Hematopoietic multipotent progenitor cell treated with erythropoietin and hydrocortisone succinate and interleukin-3 and kit ligand, for 8 days (in vitro differentiated cells): Measurements from ENCODE around the gene UCKL1.
A peak's percentile ranks its signal among the peaks of the same experiment; 100 is the strongest.

Experiments
- DNase-seq: peaks from one replicate; pipeline ENCODE4 v3.0.0-alpha.2; 2015

The UCKL1 gene

GRCh38 chr20:63958964-63959698 lies 2.9 kb upstream of the UCKL1 start:
- DNase-seq: no peak

DNA sequence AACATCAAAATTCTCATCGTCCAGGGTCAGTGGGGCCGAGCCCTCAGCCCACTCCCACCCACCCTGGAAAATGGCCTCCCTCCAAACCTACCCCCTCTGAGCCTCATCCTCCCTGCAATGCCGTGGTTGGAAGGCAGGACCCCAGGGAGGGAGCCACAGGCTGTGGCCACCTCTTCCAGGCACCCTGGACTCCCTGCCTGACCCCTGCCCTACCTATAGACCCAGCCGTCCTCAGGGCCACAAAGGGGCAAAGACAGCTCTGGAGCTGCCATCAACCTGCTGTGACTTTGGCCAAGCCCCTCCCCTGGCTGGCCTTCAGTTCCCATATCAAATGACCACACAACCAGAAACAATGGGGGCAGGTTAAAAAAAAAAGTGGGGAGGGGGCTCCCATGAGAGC lies 2.3 kb upstream of the UCKL1 start:
- DNase-seq: no peak

GRCh38 chr20:63957690-63958441 lies 1.6 kb upstream of the UCKL1 start:
- peak; percentile 22 for DNase-seq

DNA sequence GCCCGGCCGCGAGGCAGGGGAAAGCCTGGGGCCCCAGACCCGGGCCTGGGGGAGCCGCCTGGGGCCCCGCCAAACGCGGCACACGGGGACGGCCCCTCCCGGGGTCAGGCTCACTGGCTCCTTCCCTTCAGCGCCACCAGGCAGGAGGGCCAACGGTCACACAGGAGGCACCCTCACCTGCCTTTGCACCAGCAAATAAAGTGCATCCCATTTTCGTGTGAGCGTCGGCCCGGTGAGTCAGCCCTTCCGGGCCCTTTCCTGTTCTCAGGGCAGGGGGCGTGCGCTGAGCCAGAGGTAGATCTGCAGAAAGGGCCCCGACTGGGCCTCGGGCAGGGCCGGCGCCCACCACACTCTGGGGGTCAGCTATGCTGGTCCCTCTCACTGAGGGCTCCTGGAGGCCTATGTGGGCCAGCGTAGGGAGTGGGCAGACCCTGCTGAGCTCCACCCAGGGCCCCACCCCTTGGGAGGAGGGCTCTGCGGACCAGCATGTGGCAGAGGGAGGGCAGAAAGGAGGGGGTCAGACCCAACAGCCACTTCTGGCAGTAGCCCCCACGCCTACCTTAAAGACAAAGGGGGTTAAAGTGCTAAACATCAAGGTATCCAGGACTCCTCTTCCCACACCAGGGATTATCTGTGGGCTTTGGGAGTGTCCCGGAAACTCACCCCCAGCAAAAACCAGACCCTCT lies 931 bp upstream of the UCKL1 start:
- peak; percentile 76 for DNase-seq

DNA sequence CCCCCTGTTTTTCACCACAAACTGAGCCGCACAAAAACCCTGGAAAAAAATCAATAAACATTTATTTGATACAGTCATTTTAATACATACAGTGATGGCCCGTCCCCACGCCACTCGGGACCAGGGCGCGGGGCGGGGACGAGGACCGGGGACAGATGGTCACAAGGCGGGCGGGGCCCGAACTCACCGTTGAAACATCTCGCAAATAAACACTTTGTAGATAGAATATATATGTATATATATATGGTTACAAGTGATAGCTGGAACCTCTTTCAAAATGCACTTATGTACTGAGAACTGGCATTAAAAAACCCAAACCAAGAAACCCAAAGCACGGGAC lies 418 bp upstream of the UCKL1 start:
- DNase-seq: no peak

GRCh38 chr20:63955281-63955826 lies 862 bp downstream of the UCKL1 start:
- DNase-seq: peak; percentile 25

GRCh38 chr20:63953764-63954429 lies 2.3 kb downstream of the UCKL1 start:
- no peak for DNase-seq

DNA sequence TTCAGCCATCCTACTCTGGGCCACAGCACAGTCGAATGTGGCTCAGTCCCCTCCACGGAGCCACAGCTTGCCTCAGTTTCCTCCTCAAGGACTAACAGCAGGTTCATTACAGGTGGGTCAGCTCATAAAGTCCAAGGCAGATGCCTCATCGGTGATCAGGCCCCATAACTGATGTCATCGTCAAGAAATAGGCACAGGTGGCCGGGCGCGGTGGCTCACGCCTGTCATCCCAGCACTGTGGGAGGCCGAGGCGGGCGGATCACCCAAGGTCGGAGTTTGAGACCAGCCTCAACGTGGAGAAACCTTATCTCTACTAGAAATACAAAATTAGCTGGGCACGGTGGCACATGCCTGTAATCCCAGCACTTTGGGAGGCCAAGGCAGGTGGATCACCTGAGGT lies 3.4 kb downstream of the UCKL1 start:
- no peak for DNase-seq

- DNase-seq: no peak
Observed at GRCh38 chr20:63952210-63952535, 4.0 kb downstream of the UCKL1 start.

DNA sequence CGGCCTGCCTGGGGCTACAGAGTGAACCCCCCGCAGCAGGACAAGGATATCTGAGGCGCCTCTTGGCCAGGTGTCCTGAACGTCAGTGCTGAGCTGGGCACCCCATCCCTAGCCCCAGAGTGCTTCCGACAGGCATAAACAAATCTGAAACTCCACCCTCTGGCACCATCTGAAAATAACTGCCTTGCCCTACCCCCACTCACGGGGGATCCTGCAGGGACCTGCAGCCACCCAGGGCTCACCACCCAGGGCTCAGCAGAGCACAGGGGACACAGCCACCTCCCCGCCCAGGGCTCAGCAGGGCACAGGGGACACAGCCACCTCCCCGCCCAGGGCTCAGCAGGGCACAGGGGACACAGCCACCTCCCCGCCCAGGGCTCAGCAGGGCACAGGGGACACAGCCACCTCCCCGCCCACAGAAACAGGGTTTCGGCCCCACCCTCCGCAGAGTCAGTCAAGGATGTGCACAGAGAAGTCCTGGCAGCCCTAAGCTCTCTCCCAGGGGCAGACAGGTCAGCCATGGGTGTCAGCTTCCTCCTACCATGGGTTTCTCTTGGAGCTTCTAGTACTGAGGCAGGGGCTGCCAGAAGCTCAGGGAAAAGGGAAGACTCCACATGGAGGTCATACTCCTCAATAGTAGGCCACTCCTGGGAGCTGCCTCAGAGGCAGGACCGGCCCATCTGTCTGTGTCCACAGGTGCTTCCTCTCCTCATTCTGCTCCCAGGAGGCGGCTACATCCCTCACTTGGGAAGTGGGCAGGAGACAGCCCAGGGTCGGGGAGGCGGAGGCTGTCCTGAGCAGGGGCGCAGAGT lies 4.6 kb downstream of the UCKL1 start:
- no peak for DNase-seq

DNA sequence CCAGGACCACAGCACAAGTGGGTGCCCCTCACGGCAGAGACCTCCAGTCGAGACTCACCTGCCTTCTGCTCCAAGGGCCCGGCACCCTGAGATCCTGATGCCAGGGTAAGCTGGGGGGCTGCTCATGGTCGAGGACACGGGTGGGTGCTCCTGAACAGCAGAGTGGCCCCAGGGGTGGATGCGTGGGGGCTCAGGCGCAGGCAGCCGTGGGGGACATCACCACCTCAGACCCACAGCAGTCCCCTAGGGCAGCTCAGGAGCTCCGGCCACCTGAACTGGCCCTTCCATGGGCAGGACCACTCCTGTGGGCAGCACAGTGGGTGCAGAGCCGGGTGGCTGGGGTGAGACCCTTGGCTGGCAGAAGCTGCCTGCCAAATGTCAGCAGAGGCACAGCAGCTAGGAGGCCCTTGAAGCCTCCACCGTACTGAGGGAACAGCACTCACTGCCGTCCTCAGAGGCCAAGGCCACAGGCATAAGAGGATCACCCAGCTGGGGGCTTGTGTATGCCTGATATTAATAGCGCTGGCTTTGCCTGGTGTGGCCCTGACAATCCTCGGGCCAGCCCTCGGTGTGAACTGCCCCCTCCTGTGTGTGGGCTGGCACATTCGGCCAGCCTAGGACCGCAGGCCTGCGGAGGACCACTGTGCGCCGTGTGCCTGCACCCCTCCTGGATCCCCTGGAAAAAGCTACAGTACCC lies 5.4 kb downstream of the UCKL1 start:
- no peak for DNase-seq

- peak; percentile 11 for DNase-seq
Observed at GRCh38 chr20:63947638-63948456, 8.4 kb downstream of the UCKL1 start.

- no peak for DNase-seq
Observed at GRCh38 chr20:63946986-63947637, 9.1 kb downstream of the UCKL1 start.

GRCh38 chr20:63945921-63946920 lies 10.0 kb downstream of the UCKL1 start:
- DNase-seq: no peak

GRCh38 chr20:63945031-63945658 lies 11.1 kb downstream of the UCKL1 start:
- DNase-seq: no peak

DNA sequence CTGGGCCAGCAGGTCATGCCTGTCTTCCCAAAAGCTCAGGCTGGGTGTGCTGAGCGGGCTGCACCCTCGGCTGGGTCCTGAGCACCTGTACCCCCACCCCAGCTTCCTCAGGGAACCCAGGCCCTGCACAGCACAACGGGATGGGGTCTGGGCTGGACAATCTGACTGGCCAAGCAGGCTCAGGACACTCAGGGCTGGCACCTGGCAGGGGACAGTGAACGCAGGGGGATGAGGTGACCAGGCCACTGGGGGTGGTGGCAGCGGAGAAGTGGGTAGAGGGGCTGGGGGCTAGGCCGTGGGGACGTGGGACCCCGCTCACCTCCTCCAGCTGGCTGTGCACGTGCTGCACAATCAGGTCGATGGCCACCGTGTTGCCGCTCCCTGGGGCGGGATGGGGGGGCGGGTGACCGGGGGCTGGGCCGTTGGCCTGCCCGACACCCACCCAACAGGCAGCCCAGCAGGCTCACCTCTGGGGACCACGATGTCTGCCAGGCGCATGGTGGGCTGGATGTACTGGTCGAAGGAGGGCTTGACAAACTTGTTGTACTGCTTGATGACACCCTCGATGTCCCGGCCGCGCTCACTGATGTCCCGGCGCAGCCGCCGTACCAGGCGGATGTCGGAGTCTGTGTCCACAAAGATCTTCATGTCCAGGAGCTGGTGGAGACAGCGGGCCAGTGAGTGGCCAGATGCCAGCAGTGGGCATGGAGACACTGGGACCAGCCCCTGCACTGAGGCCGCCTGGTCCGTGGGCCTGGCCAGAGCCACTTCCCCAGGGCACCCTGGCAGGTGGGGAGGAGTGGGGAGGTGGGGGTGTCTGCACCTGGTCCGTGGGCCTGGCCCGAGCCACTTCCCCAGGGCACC lies 11.9 kb downstream of the UCKL1 start:
- no peak for DNase-seq

GRCh38 chr20:63943808-63944077 lies 12.5 kb downstream of the UCKL1 start:
- DNase-seq: no peak
